GM12878 (cell line): ENCODE data around the gene OLA1.

Experiments used
- BCL3 ChIP-seq: IDR thresholded peaks from 2 replicates; pipeline ENCODE4 v1.6.1; 2011; ENCODE audit warnings: borderline replicate concordance, low read depth, mild to moderate bottlenecking, moderate library complexity, low read length; ENCODE audit not compliant: insufficient read depth, poor library complexity, severe bottlenecking
- BHLHE40 ChIP-seq, 2 experiments: fragments of 450-650 bp in 1 of 2; IDR thresholded peaks; 2 replicates each; pipeline ENCODE4 v1.6.1; 2011 to 2017; ENCODE audit warnings: low read depth in 2 of 2, borderline replicate concordance in 1 of 2, improper control_type of control experiment in 1 of 2, low read length in 1 of 2, mild to moderate bottlenecking in 1 of 2
- CTCF ChIP-seq, 3 experiments: IDR thresholded peaks in 2 of 3; conservative IDR thresholded peaks in 1 of 3; 2 replicates each; pipeline ENCODE4 v1.5.1; 2011; ENCODE audit warnings: low read depth in 3 of 3, low read length in 3 of 3, mild to moderate bottlenecking in 3 of 3, control low read depth in 2 of 3, moderate library complexity in 2 of 3, inconsistent platforms in 1 of 3, mixed read lengths in 1 of 3; ENCODE audit not compliant: control insufficient read depth in 2 of 3, insufficient read depth in 1 of 3; ENCODE audit errors: extremely low read depth in 1 of 3
- ELK1 ChIP-seq: IDR thresholded peaks from 2 replicates; pipeline ENCODE4 v1.6.1; 2012; ENCODE audit warnings: low read depth, low read length, improper control_type of control experiment
- ETV6 ChIP-seq, 2 experiments: fragments of 450-650 bp in 1 of 2; IDR thresholded peaks in 1 of 2; conservative IDR thresholded peaks in 1 of 2; 2 replicates each; pipeline ENCODE4 v1.6.1; 2014; ENCODE audit warnings: antibody characterized with exemption in 1 of 2, borderline replicate concordance in 1 of 2, low read depth in 1 of 2, mild to moderate bottlenecking in 1 of 2, moderate library complexity in 1 of 2
- EZH2 ChIP-seq: IDR thresholded peaks from 2 replicates; pipeline ENCODE4 v1.6.1; 2012; ENCODE audit warnings: low read depth, mild to moderate bottlenecking, control low read depth, inconsistent platforms, low read length, borderline replicate concordance; ENCODE audit not compliant: control insufficient read depth
- MTA3 ChIP-seq: IDR thresholded peaks from 2 replicates; pipeline ENCODE4 v1.6.1; 2012; ENCODE audit warnings: low read length, inconsistent platforms, borderline replicate concordance
- PAX8 ChIP-seq: fragments of 450-650 bp; IDR thresholded peaks from 2 replicates; pipeline ENCODE4 v1.6.1; 2017; ENCODE audit warnings: mild to moderate bottlenecking, moderate library complexity
- POLR2A ChIP-seq: IDR thresholded peaks from 2 replicates; pipeline ENCODE4 v1.6.1; 2011; ENCODE audit warnings: low read depth, mild to moderate bottlenecking, low read length
- TAF1 ChIP-seq: IDR thresholded peaks from 2 replicates; pipeline ENCODE4 v1.6.1; 2011; ENCODE audit warnings: mild to moderate bottlenecking, low read depth, low read length, borderline replicate concordance
- USF2 ChIP-seq: IDR thresholded peaks from 2 replicates; pipeline ENCODE4 v1.6.1; 2011; ENCODE audit warnings: low read depth, low read length, improper control_type of control experiment, borderline replicate concordance

- TF ChIP-seq BHLHE40 (IDR thresholded peaks at IDR 0.05; ENCODE audit: borderline replicate concordance in 1 of 2, low read depth in 2 of 2, low read length in 1 of 2) (no peak), BCL3 (no peak), MTA3 (no peak), ELK1 (no peak), POLR2A (no peak), PAX8 (no peak), CTCF (IDR thresholded peaks at IDR 0.05 in 2 of 3, conservative IDR thresholded peaks at IDR 0.05 in 1 of 3; ENCODE audit: control insufficient read depth in 2 of 3, extremely low read depth in 1 of 3, insufficient read depth in 1 of 3, low read depth in 3 of 3, low read length in 3 of 3) (no peak), ETV6 (conservative IDR thresholded peaks at IDR 0.05 in 1 of 2, IDR thresholded peaks at IDR 0.05 in 1 of 2; ENCODE audit: borderline replicate concordance in 1 of 2, low read depth in 1 of 2) (no peak), TAF1 (no peak), USF2 (no peak), EZH2 (no peak)
These were observed 53.1 kb downstream of the OLA1 start for GRCh38 chr2:174195253-174195652.
